Neutrophil (primary cell): Measurements from ENCODE around the gene EXOC2.

ENCODE experiments used
- H3K27ac ChIP-seq: fragments of 200-600 bp; sonication (generic); 2 replicates; pipeline ENCODE4 v1.5.1; 2016; ENCODE audit warnings: mild to moderate bottlenecking, moderate library complexity
- H3K27me3 ChIP-seq: fragments of 200-600 bp; sonication (generic); 2 replicates; pipeline ENCODE4 v1.6.0; 2016; ENCODE audit warnings: mild to moderate bottlenecking
- H3K36me3 ChIP-seq: fragments of 200-600 bp; sonication (generic); 2 replicates; pipeline ENCODE4 v1.5.1; 2017
- H3K4me1 ChIP-seq, 2 experiments: fragments of 200-600 bp in 1 of 2; sonication (generic) in 1 of 2; 1 replicate in 1 of 2; 2 replicates in 1 of 2; pipeline versions ENCODE4 v1.5.1 to v1.6.1; 2013 to 2016; ENCODE audit warnings: low read depth in 1 of 2, low read length in 1 of 2, mild to moderate bottlenecking in 1 of 2, moderate library complexity in 1 of 2; ENCODE audit not compliant: control insufficient read depth in 1 of 2, insufficient read depth in 1 of 2
- H3K4me3 ChIP-seq, 2 experiments: fragments of 200-600 bp in 1 of 2; sonication (generic) in 1 of 2; 1 replicate in 1 of 2; 2 replicates in 1 of 2; pipeline ENCODE4 v1.5.1; 2013 to 2016; ENCODE audit warnings: low read depth in 1 of 2, low read length in 1 of 2, mild to moderate bottlenecking in 1 of 2, moderate library complexity in 1 of 2
- H3K9me3 ChIP-seq: fragments of 200-600 bp; sonication (generic); 2 replicates; pipeline ENCODE4 v1.5.1; 2016
- TF ChIP-seq, protein P1 (sequence below): fragments of 200-600 bp; sonication (generic); IDR thresholded peaks from 2 replicates; pipeline ENCODE4 v1.5.1; 2016; ENCODE audit warnings: antibody characterized with exemption

Gene EXOC2

GRCh38 chr6:515267-515666, 177.7 kb downstream of the EXOC2 start:
- Histone ChIP-seq H3K27me3 (no peaks in the 10 kb centered on the region), H3K9me3 (peaks cover 4% of the 10 kb centered on the region), H3K4me1 (no peaks in the 10 kb centered on the region), H3K36me3 (no peaks in the 10 kb centered on the region), H3K27ac (no peak overlapping the region), H3K4me3 (no peak overlapping the region)
- TF ChIP-seq, protein P1, sequence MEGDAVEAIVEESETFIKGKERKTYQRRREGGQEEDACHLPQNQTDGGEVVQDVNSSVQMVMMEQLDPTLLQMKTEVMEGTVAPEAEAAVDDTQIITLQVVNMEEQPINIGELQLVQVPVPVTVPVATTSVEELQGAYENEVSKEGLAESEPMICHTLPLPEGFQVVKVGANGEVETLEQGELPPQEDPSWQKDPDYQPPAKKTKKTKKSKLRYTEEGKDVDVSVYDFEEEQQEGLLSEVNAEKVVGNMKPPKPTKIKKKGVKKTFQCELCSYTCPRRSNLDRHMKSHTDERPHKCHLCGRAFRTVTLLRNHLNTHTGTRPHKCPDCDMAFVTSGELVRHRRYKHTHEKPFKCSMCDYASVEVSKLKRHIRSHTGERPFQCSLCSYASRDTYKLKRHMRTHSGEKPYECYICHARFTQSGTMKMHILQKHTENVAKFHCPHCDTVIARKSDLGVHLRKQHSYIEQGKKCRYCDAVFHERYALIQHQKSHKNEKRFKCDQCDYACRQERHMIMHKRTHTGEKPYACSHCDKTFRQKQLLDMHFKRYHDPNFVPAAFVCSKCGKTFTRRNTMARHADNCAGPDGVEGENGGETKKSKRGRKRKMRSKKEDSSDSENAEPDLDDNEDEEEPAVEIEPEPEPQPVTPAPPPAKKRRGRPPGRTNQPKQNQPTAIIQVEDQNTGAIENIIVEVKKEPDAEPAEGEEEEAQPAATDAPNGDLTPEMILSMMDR: no peak

GRCh38 chr6:514396-514978, 178.5 kb downstream of the EXOC2 start:
- Histone ChIP-seq H3K4me3 (no peak overlapping the region), H3K9me3 (peaks cover 4% of the 10 kb centered on the region), H3K4me1 (no peaks in the 10 kb centered on the region), H3K27me3 (no peaks in the 10 kb centered on the region), H3K36me3 (no peaks in the 10 kb centered on the region), H3K27ac (no peak overlapping the region)
- TF ChIP-seq, protein P1: no peak

DNA sequence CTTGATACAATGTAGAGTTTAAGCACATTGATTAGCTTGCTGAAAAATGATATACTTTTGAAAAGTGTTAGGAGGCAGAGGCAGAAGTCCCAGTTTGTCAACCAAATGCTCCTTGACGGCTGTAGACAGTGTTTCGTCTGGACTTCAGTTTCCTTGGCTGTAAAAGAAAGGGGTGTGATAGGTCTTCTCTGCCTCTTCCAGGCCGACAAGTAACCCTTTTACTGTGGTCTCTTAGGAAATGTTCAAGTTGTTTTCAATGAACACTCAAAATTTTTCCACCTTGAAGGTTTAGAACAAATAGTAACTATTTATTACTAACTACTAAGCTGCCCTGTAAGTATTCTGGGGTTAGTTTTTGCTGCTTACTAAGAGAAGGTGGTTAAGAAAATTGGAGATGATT, 179.0 kb downstream of the EXOC2 start:
- H3K27ac ChIP-seq: no peak overlapping the region
- H3K27me3 ChIP-seq: no peaks in the 10 kb centered on the region
- H3K9me3 ChIP-seq: peaks cover 4% of the 10 kb centered on the region
- no peaks in the 10 kb centered on the region for H3K36me3 ChIP-seq
- no peak overlapping the region for H3K4me3 ChIP-seq
- TF ChIP-seq, protein P1: no peak
- H3K4me1 ChIP-seq: no peaks in the 10 kb centered on the region

- Histone ChIP-seq H3K27ac (no peak overlapping the region), H3K27me3 (no peaks in the 10 kb centered on the region), H3K36me3 (no peaks in the 10 kb centered on the region), H3K9me3 (peaks cover under 1% of the 10 kb centered on the region), H3K4me1 (no peaks in the 10 kb centered on the region), H3K4me3 (no peak overlapping the region)
- TF ChIP-seq, protein P1: no peak
Observed at GRCh38 chr6:513058-513457, 179.9 kb downstream of the EXOC2 start.

DNA sequence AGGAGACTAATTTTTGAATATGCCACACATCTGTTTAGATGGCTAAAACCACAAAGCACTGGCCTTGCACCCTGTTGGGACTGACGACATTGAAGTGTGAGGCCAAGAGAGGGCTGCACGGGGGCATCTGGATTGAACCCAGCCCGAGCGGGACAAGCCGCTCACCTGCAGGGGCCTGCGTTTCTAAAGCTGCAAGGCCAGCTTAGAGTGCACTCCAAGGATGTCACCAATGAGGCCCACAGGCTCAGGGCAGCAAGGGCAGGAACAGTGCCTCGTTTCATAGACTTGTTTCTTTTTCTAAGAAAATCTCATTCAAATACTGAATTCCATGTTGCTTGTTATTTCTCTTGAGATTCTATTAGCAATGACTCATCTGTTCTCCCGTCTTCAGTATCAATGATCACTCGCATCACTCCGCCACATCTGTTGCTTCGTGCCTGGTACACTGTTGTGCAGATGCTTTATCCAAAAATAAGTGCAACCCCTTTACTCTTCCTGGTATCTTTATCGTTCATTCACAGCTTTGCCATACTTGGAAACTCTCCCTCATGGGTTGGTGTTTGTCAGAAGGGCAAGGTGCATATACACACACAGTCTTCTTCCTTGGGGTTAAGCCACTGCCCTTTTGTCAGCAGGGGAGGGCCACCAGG, 181.3 kb downstream of the EXOC2 start:
- TF ChIP-seq, protein P1: no peak
- no peak overlapping the region for H3K27ac ChIP-seq
- H3K27me3 ChIP-seq: no peaks in the 10 kb centered on the region
- no peaks in the 10 kb centered on the region for H3K4me1 ChIP-seq
- H3K4me3 ChIP-seq: no peak overlapping the region
- no peaks in the 10 kb centered on the region for H3K36me3 ChIP-seq
- no peaks in the 10 kb centered on the region for H3K9me3 ChIP-seq
